Skeletal muscle satellite cell (primary cell): Measurements from ENCODE around the gene PPM1A.
"Not testable (repeated sequence)": the region's sequence is repeated elsewhere in the genome, so short reads cannot be mapped to it uniquely, and the experiment has no call there.

Source experiments
- H3K27me3 ChIP-seq: 2 replicates; pipeline ENCODE4 v1.7.0; 2013; ENCODE audit warnings: low read length; ENCODE audit not compliant: control insufficient read depth, insufficient read depth
- H3K36me3 ChIP-seq: 2 replicates; pipeline ENCODE4 v1.7.0; 2013; ENCODE audit warnings: mild to moderate bottlenecking, control low read depth, low read length; ENCODE audit not compliant: insufficient read depth
- H3K4me1 ChIP-seq: 2 replicates; pipeline ENCODE4 v1.7.0; 2013; ENCODE audit warnings: low read length; ENCODE audit not compliant: control insufficient read depth, insufficient read depth
- H3K4me2 ChIP-seq: 2 replicates; pipeline ENCODE4 v1.7.0; 2013; ENCODE audit warnings: mild to moderate bottlenecking, low read length
- H3K4me3 ChIP-seq: 2 replicates; pipeline ENCODE4 v1.7.0; 2013; ENCODE audit warnings: low read length
- H3K9ac ChIP-seq: 2 replicates; pipeline ENCODE4 v1.7.0; 2013; ENCODE audit warnings: mild to moderate bottlenecking, low read depth, low read length, moderate library complexity
- H3K9me3 ChIP-seq: replicated peaks from 2 replicates; pipeline ENCODE4 v1.7.0; 2013; ENCODE audit warnings: mild to moderate bottlenecking, control low read depth, low read length

The PPM1A gene

GRCh38 chr14:60304509-60304908, 55.5 kb downstream of the PPM1A start:
- no peaks in the 10 kb centered on the region for H3K27me3 ChIP-seq
- H3K4me3 ChIP-seq, result no peak overlapping the region
- H3K9me3 ChIP-seq, result no peaks in the 10 kb centered on the region
- no peak overlapping the region for H3K9ac ChIP-seq
- H3K36me3 ChIP-seq, result no peaks in the 10 kb centered on the region
- H3K4me1 ChIP-seq, result no peaks in the 10 kb centered on the region
- no peak overlapping the region for H3K4me2 ChIP-seq

GRCh38 chr14:60309867-60310552, 61.0 kb downstream of the PPM1A start:
- H3K9me3 ChIP-seq, result no peaks in the 10 kb centered on the region
- H3K4me1 ChIP-seq, result no peaks in the 10 kb centered on the region
- no peak overlapping the region for H3K9ac ChIP-seq
- H3K27me3 ChIP-seq, result peaks cover 7% of the 10 kb centered on the region
- no peak overlapping the region for H3K4me2 ChIP-seq
- H3K4me3 ChIP-seq, result no peak overlapping the region
- no peaks in the 10 kb centered on the region for H3K36me3 ChIP-seq

- Histone ChIP-seq H3K36me3 (no peaks in the 10 kb centered on the region), H3K9ac (no peak overlapping the region), H3K4me1 (no peaks in the 10 kb centered on the region), H3K9me3 (no peaks in the 10 kb centered on the region), H3K4me2 (no peak overlapping the region), H3K4me3 (no peak overlapping the region), H3K27me3 (peaks cover 10% of the 10 kb centered on the region)
Observed at GRCh38 chr14:60311417-60311816, 62.4 kb downstream of the PPM1A start.

- H3K4me3 ChIP-seq, result no peak overlapping the region
- no peaks in the 10 kb centered on the region for H3K4me1 ChIP-seq
- H3K9ac ChIP-seq, result no peak overlapping the region
- no peak overlapping the region for H3K4me2 ChIP-seq
- peaks cover 17% of the 10 kb centered on the region for H3K27me3 ChIP-seq
- H3K9me3 ChIP-seq, result no peaks in the 10 kb centered on the region
- no peaks in the 10 kb centered on the region for H3K36me3 ChIP-seq
Observed at GRCh38 chr14:60313093-60313492, 64.1 kb downstream of the PPM1A start.

- Histone ChIP-seq H3K4me1 (no peaks in the 10 kb centered on the region), H3K36me3 (no peaks in the 10 kb centered on the region), H3K4me2 (no peak overlapping the region), H3K9ac (no peak overlapping the region), H3K27me3 (peaks cover 27% of the 10 kb centered on the region), H3K4me3 (no peak overlapping the region), H3K9me3 (no peaks in the 10 kb centered on the region)
Observed at GRCh38 chr14:60315196-60315990, 66.4 kb downstream of the PPM1A start.

GRCh38 chr14:60317609-60318008, 68.6 kb downstream of the PPM1A start:
- peaks cover 37% of the 10 kb centered on the region for H3K27me3 ChIP-seq
- H3K4me2 ChIP-seq, result no peak overlapping the region
- H3K9me3 ChIP-seq, result no peaks in the 10 kb centered on the region
- H3K36me3 ChIP-seq, result no peaks in the 10 kb centered on the region
- no peak overlapping the region for H3K4me3 ChIP-seq
- no peaks in the 10 kb centered on the region for H3K4me1 ChIP-seq
- no peak overlapping the region for H3K9ac ChIP-seq

GRCh38 chr14:60320860-60321259, 71.8 kb downstream of the PPM1A start:
- H3K4me1 ChIP-seq, H3K36me3 ChIP-seq, H3K4me2 ChIP-seq, H3K9me3 ChIP-seq, H3K4me3 ChIP-seq, H3K9ac ChIP-seq: not testable (repeated sequence)
- H3K27me3 ChIP-seq, result peaks cover 41% of the 10 kb centered on the region

GRCh38 chr14:60323199-60323896, 74.3 kb downstream of the PPM1A start:
- H3K4me2 ChIP-seq, result no peak overlapping the region
- H3K36me3 ChIP-seq, result no peaks in the 10 kb centered on the region
- no peak overlapping the region for H3K4me3 ChIP-seq
- H3K9me3 ChIP-seq, result no peaks in the 10 kb centered on the region
- peaks cover 37% of the 10 kb centered on the region for H3K27me3 ChIP-seq
- H3K9ac ChIP-seq, result no peak overlapping the region
- H3K4me1 ChIP-seq, result peaks cover 3% of the 10 kb centered on the region

GRCh38 chr14:60324837-60325236, 75.8 kb downstream of the PPM1A start:
- no peak overlapping the region for H3K9ac ChIP-seq
- no peaks in the 10 kb centered on the region for H3K36me3 ChIP-seq
- H3K9me3 ChIP-seq, result no peaks in the 10 kb centered on the region
- peaks cover 3% of the 10 kb centered on the region for H3K4me1 ChIP-seq
- H3K4me3 ChIP-seq, result no peak overlapping the region
- peaks cover 37% of the 10 kb centered on the region for H3K27me3 ChIP-seq
- no peak overlapping the region for H3K4me2 ChIP-seq

- Histone ChIP-seq H3K36me3 (no peaks in the 10 kb centered on the region), H3K9ac (no peak overlapping the region), H3K27me3 (peaks cover 25% of the 10 kb centered on the region), H3K9me3 (no peaks in the 10 kb centered on the region), H3K4me1 (peaks cover 8% of the 10 kb centered on the region), H3K4me3 (no peak overlapping the region), H3K4me2 (no peak overlapping the region)
Observed at GRCh38 chr14:60326274-60326673, 77.3 kb downstream of the PPM1A start.

- peaks cover 10% of the 10 kb centered on the region for H3K4me1 ChIP-seq
Observed at GRCh38 chr14:60327447-60328331, 78.7 kb downstream of the PPM1A start.

More at GRCh38 chr14:60327447-60328331, 78.7 kb downstream of the PPM1A start:
- Histone ChIP-seq H3K27me3 (peaks cover 22% of the 10 kb centered on the region), H3K9me3 (no peaks in the 10 kb centered on the region), H3K4me3 (peak overlapping the region; percentile 26), H3K9ac (no peak overlapping the region), H3K36me3 (no peaks in the 10 kb centered on the region), H3K4me2 (peak overlapping the region; percentile 68)
